Left lung (tissue), 10 donors: ENCODE measurements around the gene NLRP1. TPM values are rescaled to one million over a fixed set of nuclear protein-coding genes. Genes with fewer than 3 reads are reported as not detected.

ENCODE experiments used
- ATAC-seq: fragments of 200-7000 bp; cut with Tn5 transposase; one replicate; pipeline ENCODE4 v1.9.1; 2020; ENCODE audit warnings: moderate library complexity
- DNase-seq, 4 donors: peaks; one replicate each; pipeline ENCODE4 v3.0.0-alpha.2; 2013 to 2020
- H3K27ac ChIP-seq, 2 donors: fragments of 200-600 bp; sonication (generic) in 1 of 2; one replicate each; pipeline versions ENCODE4 v1.5.0 to v1.8.0; 2020 to 2021
- H3K27me3 ChIP-seq, 2 donors: fragments of 200-600 bp; sonication (generic) in 1 of 2; one replicate each; pipeline versions ENCODE4 v1.5.0 to v1.8.0; 2020 to 2021
- H3K36me3 ChIP-seq, 2 donors: fragments of 200-600 bp; sonication (generic) in 1 of 2; one replicate each; pipeline versions ENCODE4 v1.5.0 to v1.8.0; 2020 to 2021
- H3K4me1 ChIP-seq, 2 donors: fragments of 200-600 bp; one replicate each; pipeline ENCODE4 v1.8.0; 2021
- H3K4me3 ChIP-seq, 2 donors: fragments of 200-600 bp; sonication (generic) in 1 of 2; one replicate each; pipeline versions ENCODE4 v1.5.0 to v1.8.0; 2020 to 2021; ENCODE audit warnings: mild to moderate bottlenecking in 1 of 2
- H3K9me3 ChIP-seq, 2 donors: fragments of 200-600 bp; sonication (generic) in 1 of 2; one replicate each; pipeline versions ENCODE4 v1.5.0 to v1.8.0; 2020 to 2021
- intact Hi-C, 2 donors: fragments of 100-400 bp; cut with DNase I; formaldehyde crosslinking; loops; one replicate each; pipeline versions ENCODE4 v1.11.2 to v1.14.2; 2022
- polyA plus RNA-seq, 6 donors: library from polyadenylated mRNA; unstranded; fragments of 120-200 nt; gene quantifications; one replicate each; pipeline ENCODE4 v1.2.1, GENCODE V29; 2013; ENCODE audit not compliant: insufficient read length in 6 of 6
- total RNA-seq, 2 donors: library from RNA; stranded (reverse); fragmentation: NEBNext Ultra II Directional; extraction: Animal tissue kit (Norgen Biotek cat#: 25700); gene quantifications; one replicate each; pipeline ENCODE4 v1.2.1, GENCODE V29; 2021
- TF ChIP-seq, protein P1 (sequence below), 2 donors: fragments of 200-600 bp; sonication (generic) in 1 of 2; IDR thresholded peaks; one replicate each; pipeline versions ENCODE4 v1.5.0 to v1.8.0; 2021; ENCODE audit warnings: antibody characterized with exemption in 2 of 2
- donor health status: DM: no; HTN: yes; CAD: no.
- donor health status: DM: no; HTN: no; CAD: no.

The NLRP1 gene
- total and polyA plus RNA-seq, 8 donors = 16.1 to 36.4 (median 31.2) TPM

DNA sequence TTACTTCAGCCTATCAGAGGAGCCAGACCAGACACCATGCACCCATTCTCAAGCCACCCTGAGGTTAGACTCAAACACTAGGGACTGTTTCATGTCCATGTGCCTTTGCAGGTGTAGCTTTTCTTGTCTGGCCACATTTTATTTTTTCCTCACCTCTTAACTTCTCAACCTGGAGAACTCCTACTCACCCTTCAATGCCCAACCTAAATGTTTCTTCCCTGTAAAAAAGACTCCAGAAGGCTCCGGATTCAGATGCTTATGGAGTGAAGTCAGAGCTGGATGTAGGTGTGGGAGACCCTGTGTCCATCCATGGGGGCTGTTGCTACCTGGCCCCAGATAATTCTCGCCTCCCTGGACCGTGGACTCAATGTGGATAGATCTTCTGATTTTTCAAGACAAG is 44.0 kb upstream of the NLRP1 start:
- peaks cover 0 to 72% of the 10 kb centered on the region in 2 donors for H3K27me3 ChIP-seq
- no peaks in the 10 kb centered on the region for H3K4me1 ChIP-seq
- TF ChIP-seq, protein P1, sequence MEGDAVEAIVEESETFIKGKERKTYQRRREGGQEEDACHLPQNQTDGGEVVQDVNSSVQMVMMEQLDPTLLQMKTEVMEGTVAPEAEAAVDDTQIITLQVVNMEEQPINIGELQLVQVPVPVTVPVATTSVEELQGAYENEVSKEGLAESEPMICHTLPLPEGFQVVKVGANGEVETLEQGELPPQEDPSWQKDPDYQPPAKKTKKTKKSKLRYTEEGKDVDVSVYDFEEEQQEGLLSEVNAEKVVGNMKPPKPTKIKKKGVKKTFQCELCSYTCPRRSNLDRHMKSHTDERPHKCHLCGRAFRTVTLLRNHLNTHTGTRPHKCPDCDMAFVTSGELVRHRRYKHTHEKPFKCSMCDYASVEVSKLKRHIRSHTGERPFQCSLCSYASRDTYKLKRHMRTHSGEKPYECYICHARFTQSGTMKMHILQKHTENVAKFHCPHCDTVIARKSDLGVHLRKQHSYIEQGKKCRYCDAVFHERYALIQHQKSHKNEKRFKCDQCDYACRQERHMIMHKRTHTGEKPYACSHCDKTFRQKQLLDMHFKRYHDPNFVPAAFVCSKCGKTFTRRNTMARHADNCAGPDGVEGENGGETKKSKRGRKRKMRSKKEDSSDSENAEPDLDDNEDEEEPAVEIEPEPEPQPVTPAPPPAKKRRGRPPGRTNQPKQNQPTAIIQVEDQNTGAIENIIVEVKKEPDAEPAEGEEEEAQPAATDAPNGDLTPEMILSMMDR (IDR thresholded peaks at IDR 0.05) = no peak
- no peaks in the 10 kb centered on the region for H3K9me3 ChIP-seq
- H3K36me3 ChIP-seq = no peaks in the 10 kb centered on the region
- ATAC-seq (no peak), DNase-seq (no peak)
- H3K27ac ChIP-seq = no peak overlapping the region
- H3K4me3 ChIP-seq = no peak overlapping the region
- intact Hi-C loops = no loop called here

DNA sequence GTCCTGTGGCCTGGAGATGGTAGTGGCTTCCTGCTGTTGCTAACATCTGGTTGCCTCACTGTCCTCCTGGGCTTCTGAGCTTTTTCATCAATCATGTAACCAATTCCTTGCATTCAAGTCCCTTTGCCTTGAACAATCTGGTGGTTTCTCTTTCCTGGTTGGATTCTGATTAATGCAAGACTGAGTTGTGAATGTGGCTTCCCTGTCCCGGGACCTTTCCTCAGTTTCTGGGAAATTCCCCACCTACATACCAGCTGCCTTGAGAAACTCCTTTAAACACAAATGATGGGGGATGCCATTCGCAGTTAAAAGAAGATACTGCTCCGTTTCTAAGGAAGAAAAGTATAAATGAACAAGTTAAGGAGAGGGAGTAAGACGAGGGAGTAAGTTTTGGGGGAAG is 39.9 kb upstream of the NLRP1 start:
- Histone ChIP-seq H3K4me3 (no peak overlapping the region), H3K27ac (no peak overlapping the region), H3K36me3 (no peaks in the 10 kb centered on the region), H3K4me1 (no peaks in the 10 kb centered on the region), H3K9me3 (no peaks in the 10 kb centered on the region), H3K27me3 (peaks cover 0 to 75% of the 10 kb centered on the region in 2 donors)
- TF ChIP-seq, protein P1 (IDR thresholded peaks at IDR 0.05) = no peak
- DNase-seq (no peak), ATAC-seq (no peak)
- intact Hi-C loops = no loop called here

DNA sequence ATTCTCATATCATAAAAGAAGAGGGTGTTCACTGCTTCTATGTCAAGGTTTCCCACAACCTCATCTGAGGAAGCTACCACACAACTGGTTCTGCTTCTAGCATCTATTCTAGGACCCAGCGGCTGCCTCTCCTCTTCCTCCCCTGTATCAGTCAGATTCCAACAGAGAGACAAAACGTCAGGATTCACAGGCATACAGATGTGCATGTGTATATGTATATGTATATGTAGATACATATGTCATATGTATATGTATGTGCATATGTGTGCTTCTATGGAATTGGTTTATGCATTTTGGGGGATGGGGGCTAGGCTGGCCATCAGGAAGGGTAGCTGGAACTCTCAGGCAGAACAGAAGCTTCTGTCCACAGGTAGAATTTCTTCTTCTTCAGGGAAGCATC is 37.4 kb upstream of the NLRP1 start:
- peaks cover 0 to 77% of the 10 kb centered on the region in 2 donors for H3K27me3 ChIP-seq
- intact Hi-C loops = no loop called here
- H3K4me1 ChIP-seq = no peaks in the 10 kb centered on the region
- no peaks in the 10 kb centered on the region for H3K9me3 ChIP-seq
- TF ChIP-seq, protein P1 (IDR thresholded peaks at IDR 0.05) = no peak
- ATAC-seq (no peak), DNase-seq (no peak)
- H3K27ac ChIP-seq = no peak overlapping the region
- no peak overlapping the region for H3K4me3 ChIP-seq
- H3K36me3 ChIP-seq = no peaks in the 10 kb centered on the region

DNA sequence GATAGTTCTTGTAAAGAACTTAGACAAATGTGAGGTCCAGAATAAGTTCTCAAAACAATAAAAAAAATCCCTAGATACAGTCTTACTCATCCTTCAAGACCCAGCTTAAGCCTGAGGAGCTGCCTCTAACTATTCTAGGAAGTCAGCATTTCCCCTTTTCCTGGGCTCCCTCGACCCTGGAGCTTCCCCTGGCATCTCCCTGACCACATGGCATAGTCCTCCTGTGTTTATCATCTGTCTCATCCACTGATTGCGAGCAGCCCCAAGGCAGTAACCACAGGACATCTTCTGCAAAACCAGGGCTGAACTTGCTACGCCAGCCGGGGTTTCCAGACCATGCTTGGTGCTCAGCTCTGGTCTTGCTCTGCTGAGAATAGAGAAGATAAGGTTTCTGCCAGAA is 36.7 kb upstream of the NLRP1 start:
- Histone ChIP-seq H3K27me3 (peaks cover 0 to 77% of the 10 kb centered on the region in 2 donors), H3K9me3 (no peaks in the 10 kb centered on the region), H3K4me3 (no peak overlapping the region), H3K36me3 (no peaks in the 10 kb centered on the region), H3K4me1 (no peaks in the 10 kb centered on the region), H3K27ac (no peak overlapping the region)
- intact Hi-C loops = no loop called here
- DNase-seq (no peak), ATAC-seq (no peak)
- TF ChIP-seq, protein P1 (IDR thresholded peaks at IDR 0.05) = no peak

DNA sequence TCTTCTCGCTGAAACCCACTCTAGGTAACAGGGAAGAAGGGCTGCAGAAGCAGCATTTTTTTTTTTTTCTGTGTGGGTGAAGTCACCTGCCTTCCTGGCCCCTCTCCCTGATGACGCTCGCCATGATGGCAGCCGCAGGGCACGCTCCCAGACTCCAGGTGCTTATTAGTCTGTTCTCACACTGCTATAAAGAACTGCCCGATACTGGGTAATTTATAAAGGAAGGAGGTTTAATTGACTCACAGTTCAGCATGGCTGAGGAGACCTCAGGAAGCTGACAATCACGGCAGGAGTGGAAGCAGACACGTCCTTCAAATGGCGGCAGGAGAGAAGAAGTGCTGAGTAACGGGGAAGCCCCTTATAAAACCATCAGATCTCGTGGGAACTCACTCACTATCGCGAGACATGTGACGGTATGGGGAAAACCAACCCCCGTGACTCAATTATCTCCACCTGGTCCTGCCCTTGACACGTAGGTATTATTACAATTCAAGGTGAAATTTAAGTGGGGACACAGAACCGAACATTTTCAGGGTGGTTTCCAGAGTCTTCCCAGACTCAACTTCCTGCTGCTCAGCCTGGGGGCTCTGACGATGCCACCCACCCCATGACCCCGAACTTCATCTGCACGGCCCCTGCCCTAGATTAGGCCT is 34.9 kb upstream of the NLRP1 start:
- ATAC-seq (no peak), DNase-seq (no peak)
- intact Hi-C loops = no loop called here
- no peaks in the 10 kb centered on the region for H3K9me3 ChIP-seq
- H3K4me1 ChIP-seq = no peaks in the 10 kb centered on the region
- TF ChIP-seq, protein P1 (IDR thresholded peaks at IDR 0.05) = no peak
- no peak overlapping the region for H3K4me3 ChIP-seq
- H3K36me3 ChIP-seq = no peaks in the 10 kb centered on the region
- no peak overlapping the region for H3K27ac ChIP-seq
- peaks cover 0 to 62% of the 10 kb centered on the region in 2 donors for H3K27me3 ChIP-seq
